GM12875 (cell line): ENCODE measurements around the gene YPEL2.
"Not testable (repeated sequence)": the region's sequence is repeated elsewhere in the genome, so short reads cannot be mapped to it uniquely, and the experiment has no call there.

Experiments
- H3K4me3 ChIP-seq: one replicate; pipeline ENCODE4 v1.5.1; 2011; ENCODE audit warnings: low read depth, low read length, control low read depth
- TF ChIP-seq, protein P1 (sequence below): IDR thresholded peaks from 2 replicates; pipeline ENCODE4 v1.5.1; 2011; ENCODE audit warnings: low read depth, mild to moderate bottlenecking, control low read depth, inconsistent platforms, low read length, moderate library complexity, borderline replicate concordance; ENCODE audit not compliant: insufficient read depth

The YPEL2 gene

DNA sequence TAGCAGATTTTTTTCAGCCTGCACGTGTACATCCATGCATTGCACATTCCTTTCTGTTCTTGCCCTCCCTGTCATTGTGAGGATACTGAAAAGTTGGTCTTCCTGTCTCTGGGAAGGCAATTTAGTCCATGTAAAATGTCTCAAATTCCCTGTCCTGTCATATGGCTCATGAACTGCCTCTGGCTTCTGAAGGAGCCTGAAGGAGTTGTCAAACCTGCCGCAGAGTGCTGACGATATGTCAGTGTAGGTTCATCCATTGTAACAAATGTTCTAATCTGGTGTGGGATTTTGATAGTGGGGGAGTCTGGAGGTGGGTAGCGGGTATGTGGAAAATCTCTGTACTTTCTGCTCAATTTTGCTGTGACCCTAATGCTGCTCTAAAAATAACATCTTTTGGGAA lies 59.6 kb downstream of the YPEL2 start:
- TF ChIP-seq, protein P1, sequence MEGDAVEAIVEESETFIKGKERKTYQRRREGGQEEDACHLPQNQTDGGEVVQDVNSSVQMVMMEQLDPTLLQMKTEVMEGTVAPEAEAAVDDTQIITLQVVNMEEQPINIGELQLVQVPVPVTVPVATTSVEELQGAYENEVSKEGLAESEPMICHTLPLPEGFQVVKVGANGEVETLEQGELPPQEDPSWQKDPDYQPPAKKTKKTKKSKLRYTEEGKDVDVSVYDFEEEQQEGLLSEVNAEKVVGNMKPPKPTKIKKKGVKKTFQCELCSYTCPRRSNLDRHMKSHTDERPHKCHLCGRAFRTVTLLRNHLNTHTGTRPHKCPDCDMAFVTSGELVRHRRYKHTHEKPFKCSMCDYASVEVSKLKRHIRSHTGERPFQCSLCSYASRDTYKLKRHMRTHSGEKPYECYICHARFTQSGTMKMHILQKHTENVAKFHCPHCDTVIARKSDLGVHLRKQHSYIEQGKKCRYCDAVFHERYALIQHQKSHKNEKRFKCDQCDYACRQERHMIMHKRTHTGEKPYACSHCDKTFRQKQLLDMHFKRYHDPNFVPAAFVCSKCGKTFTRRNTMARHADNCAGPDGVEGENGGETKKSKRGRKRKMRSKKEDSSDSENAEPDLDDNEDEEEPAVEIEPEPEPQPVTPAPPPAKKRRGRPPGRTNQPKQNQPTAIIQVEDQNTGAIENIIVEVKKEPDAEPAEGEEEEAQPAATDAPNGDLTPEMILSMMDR, result no peak
- H3K4me3 ChIP-seq, result no peak overlapping the region

DNA sequence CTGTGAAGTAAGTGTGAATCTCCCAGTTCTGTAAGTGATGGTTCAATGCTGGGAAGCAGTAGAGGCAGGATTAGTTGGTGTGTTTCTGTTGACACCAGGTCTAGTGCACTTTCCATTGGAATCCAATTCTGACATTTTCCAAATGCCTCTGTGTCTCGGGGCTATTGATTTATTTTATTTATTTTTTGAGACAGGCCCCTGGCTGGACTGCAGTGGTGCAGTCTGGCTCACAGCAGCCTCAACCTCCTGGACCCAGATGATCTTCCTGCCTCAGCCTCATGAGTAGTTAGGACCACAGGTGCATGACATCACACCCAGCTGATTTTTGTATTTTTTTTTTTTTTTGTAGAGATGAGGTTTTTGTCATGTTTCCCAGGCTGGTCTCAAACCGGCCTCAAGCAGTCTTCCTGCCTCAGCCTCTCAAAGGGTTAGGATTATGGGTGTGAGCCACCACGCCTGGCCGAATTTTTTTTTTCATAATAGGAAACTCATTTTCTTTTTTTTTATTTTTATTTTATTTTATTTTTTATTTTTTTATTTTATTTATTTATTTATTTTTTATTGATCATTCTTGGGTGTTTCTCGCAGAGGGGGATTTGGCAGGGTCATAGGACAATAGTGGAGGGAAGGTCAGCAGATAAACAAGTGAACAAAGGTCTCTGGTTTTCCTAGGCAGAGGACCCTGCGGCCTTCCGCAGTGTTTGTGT lies 61.7 kb downstream of the YPEL2 start:
- TF ChIP-seq, protein P1, result no peak
- no peak overlapping the region for H3K4me3 ChIP-seq

DNA sequence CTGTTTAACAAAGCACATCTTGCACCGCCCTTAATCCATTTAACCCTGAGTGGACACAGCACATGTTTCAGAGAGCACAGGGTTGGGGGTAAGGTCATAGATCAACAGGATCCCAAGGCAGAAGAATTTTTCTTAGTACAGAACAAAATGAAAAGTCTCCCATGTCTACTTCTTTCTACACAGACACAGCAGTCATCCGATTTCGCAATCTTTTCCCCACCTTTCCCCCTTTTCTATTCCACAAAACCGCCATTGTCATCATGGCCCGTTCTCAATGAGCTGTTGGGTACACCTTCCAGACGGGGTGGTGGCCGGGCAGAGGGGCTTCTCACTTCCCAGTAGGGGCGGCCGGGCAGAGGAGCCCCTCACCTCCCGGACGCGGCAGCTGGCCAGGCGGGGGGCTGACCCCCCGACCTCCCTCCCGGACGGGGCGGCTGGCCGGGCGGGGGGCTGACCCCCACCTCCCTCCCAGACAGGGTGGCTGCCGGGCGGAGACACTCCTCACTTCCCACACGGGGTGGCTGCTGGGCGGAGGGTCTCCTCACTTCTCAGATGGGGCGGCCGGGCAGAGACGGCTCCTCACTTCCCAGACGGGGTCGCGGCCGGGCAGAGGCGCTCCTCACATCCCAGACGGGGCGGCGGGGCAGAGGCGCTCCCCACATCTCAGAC lies 62.4 kb downstream of the YPEL2 start:
- not testable (repeated sequence) for H3K4me3 ChIP-seq

DNA sequence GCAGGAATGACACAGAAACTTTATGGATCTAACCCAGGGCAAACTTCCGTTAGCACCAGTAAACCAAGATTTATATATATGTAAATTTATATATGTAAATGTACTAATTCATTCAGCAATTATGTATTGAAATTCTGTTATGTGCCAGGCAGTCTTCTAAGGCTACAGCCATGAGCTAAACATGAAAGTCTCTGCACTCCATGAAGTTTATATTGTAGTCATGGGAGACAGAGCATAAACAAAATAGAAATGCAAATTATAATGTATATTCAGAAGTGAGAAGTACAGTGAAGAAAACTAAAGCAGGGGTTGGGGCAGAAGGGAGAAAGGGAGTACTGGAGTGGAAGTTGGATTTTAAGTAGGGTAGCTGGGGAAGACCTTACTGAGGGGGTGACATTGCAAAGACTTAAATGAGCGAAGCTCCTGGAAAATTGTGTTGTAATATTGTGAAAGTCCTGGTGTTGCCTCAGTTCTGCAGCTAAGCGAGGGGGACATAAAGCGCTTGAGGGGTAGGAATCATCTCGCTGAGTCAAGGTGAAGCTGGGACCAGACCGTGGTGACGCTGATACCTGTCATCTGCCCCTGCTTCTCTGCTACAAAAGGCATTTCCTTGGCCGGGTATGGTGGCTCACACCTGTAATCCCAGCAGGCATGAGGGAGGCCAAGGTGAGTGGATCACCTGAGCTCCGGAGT lies 64.8 kb downstream of the YPEL2 start:
- H3K4me3 ChIP-seq, result no peak overlapping the region
- TF ChIP-seq, protein P1, result no peak

DNA sequence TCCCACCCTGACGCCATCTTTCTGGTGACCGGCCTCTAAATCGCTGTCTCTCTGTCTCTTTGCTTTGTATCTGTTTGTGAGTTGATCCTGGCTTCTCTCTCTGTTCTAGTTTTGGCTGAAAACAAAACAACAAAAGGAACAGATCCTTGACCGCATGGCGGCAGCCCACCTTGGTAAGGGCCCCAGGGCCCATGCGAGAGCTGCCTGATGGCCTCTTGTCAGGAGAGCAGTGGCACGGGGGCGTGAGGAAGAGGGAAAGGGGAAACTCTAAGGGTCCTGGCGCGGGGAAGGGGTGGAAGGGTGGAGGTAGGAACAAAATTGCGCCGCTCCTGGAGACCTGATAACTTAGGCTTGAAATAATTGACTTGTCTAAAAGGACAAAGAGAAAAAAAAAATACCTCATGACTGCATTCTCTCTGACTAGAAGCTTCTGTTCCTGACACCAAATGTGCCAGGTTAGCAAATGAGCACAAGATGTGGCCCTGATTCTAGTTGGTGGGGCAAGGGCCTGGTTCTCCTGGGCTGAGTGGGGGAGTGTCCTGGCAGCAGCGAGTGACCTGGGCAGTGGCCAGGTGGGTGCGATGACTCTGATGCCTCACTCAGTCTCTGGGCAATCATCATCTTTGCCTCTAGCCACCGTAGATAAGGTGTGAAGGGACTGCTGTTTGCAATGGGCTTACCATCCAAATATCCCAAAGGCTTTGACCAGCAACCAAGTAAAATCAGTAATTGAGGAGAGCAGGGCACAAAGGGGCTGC lies 66.0 kb downstream of the YPEL2 start:
- no peak overlapping the region for H3K4me3 ChIP-seq
- TF ChIP-seq, protein P1, result no peak

DNA sequence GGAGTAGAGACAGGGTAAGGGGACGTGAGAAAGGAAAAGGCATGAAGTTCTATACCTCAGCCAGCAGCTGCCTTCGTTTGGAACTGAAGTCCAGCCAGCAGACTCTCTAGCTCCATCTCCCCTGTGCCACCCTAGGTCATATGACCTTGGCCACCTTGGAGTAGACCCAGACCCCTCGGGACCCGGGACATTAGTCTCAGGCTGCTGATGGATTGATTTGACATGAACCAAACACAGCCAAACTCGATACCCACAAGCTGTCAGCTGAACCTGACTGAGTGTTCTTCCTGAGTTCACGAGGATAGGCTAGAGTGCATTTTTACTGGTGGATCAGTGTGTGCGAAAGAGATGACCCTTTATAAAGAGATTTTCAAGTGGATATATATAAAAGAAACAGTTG lies 68.5 kb downstream of the YPEL2 start:
- TF ChIP-seq, protein P1, result no peak
- no peak overlapping the region for H3K4me3 ChIP-seq

DNA sequence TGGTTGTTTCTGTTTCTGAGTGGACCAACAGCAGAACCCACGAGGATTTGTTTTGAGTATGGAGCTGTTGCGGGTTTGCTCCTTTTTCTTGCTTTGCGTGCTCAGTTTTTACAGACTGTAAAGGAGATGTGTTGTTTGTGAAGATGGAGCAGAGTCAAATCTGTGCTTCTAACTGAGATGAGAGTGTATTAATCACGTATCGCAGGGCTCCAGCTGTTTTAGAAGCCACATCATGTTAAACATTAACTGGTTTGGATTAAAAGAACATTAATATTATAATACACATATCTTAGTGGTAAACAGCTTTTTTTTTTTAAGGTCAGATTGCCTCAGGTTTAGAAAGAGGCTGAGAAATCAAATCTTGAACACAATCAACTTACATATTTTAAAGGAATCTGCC lies 69.4 kb downstream of the YPEL2 start:
- TF ChIP-seq, protein P1, result no peak
- no peak overlapping the region for H3K4me3 ChIP-seq
